Stimulated activated CD8-positive, alpha-beta memory T cell treated with anti-CD3 and anti-CD28 coated beads, Interleukin-12 subunit alpha, Interleukin-12 subunit beta, amount 100 ng/mL, for 4 hours (primary cell): ENCODE results near the gene PRSS23.
"Not testable (repeated sequence)": the region's sequence is repeated elsewhere in the genome, so short reads cannot be mapped to it uniquely, and the experiment has no call there.

Source experiments
- DNase-seq: peaks from one replicate; pipeline ENCODE4 v3.0.0-alpha.2; 2020; ENCODE audit warnings: low read depth

PRSS23 gene

GRCh38 chr11:86815726-86816125, 15.4 kb downstream of the PRSS23 start:
- DNase-seq = no peak

DNA sequence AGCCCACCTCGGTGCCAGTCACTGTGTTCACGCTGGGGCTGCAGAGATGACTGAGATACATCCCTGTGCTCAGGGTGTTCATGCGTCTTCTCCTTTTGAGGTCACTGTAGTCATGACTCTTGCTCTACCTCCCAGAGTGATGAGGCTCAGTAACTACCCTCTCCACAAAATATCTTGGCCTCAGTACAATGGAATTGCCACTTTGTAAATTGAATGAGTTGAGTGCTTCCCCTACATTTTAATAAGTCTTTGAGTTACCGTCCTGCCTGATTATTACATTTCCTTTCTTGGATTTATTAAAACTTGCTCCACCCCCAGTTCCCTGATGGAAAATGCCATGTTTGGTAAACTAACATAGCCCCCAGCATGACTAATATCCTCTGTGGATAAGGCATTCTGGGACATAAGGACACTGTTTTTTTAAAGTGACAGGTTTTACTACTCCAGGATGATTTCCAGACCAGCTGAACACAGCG, 15.9 kb downstream of the PRSS23 start:
- DNase-seq = no peak

- no peak for DNase-seq
Observed at GRCh38 chr11:86818462-86819192, 18.3 kb downstream of the PRSS23 start.

DNA sequence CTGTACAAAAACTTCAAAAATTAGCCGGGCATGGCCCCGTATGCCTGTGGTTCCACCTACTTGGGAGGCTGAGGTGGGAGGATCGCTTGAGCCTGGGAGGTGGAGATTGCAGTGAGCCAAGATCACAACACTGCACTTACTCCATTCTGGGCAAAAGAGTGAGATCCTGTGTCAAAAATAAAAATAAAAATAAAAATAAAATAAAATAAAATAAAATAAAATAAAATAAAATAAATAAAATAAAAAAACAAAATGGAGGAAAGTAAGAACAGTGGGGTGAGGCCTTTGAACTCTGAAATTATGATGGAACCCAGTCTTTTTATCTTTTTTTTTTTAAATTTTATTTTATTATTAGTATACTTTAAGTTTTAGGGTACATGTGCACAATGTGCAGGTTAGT, 23.8 kb downstream of the PRSS23 start:
- not testable (repeated sequence) for DNase-seq

GRCh38 chr11:86834376-86834775, 34.0 kb downstream of the PRSS23 start:
- not testable (repeated sequence) for DNase-seq

DNA sequence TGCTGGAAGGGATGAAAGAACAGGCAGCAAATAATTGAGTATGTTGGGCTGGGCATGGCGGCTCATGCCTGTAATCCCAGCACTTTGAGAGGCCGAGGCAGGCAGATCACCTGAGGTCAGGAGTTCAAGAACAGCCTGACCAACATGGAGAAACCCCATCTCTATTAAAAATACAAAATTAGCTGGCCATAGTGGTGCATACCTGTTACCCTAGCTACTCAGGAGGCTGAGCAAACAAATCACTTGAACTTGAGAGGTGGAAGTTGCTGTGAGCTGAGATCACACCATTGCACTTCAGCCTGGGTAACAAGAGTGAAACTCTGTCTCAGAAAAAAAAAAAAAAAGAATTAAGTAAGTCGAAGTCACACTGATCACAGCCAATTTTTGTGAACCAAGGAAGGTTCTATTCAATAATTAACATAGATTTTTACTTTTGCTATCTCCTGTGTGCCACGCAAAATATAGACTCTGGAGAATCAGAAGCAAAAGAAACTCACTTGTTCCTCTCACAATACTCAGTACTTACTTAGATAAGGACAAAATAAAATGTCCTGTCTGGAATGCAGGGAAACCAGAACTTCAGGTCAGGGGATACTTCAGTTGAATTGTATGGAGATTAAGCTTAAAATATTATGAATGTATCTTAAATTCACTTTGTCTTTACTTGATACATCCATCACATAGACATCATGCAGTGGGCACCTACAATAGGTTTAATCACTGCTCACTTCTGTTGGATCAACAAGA, 44.6 kb downstream of the PRSS23 start:
- DNase-seq = not testable (repeated sequence)

DNA sequence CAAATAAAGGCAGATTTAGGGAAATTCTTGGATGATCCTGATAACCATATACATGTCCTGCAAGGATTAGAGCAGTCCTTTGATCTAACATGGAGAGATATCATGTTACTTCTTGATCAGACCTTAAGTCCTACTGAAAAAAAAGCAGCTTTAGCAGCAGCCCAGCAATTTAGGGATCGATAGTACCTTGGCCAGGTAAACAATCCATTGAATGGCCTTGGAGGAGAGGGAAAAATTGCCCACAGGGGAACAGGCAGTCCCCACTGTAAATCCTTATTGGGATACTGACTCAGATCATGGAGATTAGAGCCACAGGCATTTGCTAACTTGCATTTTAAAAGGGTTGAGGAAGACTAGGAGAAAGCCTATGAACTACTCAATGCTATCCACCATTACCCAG, 47.8 kb downstream of the PRSS23 start:
- no peak for DNase-seq

- DNase-seq = no peak
Observed at GRCh38 chr11:86849679-86850078, 49.3 kb downstream of the PRSS23 start.
